Stomach (tissue), 9 donors: ENCODE data around the gene HES3. TPM values are rescaled to one million over a fixed set of nuclear protein-coding genes. Genes with fewer than 3 reads are reported as not detected.

Source experiments
- DNase-seq, 2 donors: peaks; one replicate each; pipeline versions ENCODE4 v3.0.0 to v3.0.0-alpha.2; 2013 to 2019
- H3K27ac ChIP-seq, 5 donors: fragments of 200-600 bp in 4 of 5; sonication (generic) in 4 of 5; one replicate each; pipeline ENCODE4 v1.5.1; 2013 to 2019; ENCODE audit warnings: mild to moderate bottlenecking in 1 of 5, moderate library complexity in 1 of 5
- H3K27me3 ChIP-seq, 3 donors: fragments of 200-600 bp; sonication (generic); one replicate each; pipeline ENCODE4 v1.5.1; 2017 to 2019; ENCODE audit warnings: mixed run types in 1 of 3
- H3K36me3 ChIP-seq, 4 donors: fragments of 200-600 bp; sonication (generic); 1 replicate in 3 of 4; 2 replicates in 1 of 4; pipeline ENCODE4 v1.5.1; 2016 to 2019
- H3K4me1 ChIP-seq, 4 donors: fragments of 200-600 bp; sonication (generic); one replicate each; pipeline ENCODE4 v1.5.1; 2016 to 2019
- H3K4me3 ChIP-seq, 4 donors: fragments of 200-600 bp; sonication (generic) in 3 of 4; one replicate each; pipeline ENCODE4 v1.5.1; 2016 to 2019; ENCODE audit warnings: mild to moderate bottlenecking in 1 of 4
- H3K9me3 ChIP-seq, 4 donors: fragments of 200-600 bp; sonication (generic); one replicate each; pipeline ENCODE4 v1.5.1; 2016 to 2019
- CTCF ChIP-seq, 7 experiments: fragments of 450-650 bp in 4 of 7; fragments of 200-600 bp in 3 of 7; sonication (generic) in 3 of 7; IDR thresholded peaks; one replicate each; pipeline ENCODE4 v1.5.1; 2016 to 2019; ENCODE audit warnings: antibody characterized with exemption in 7 of 7, control low read depth in 2 of 7, mild to moderate bottlenecking in 1 of 7
- EP300 ChIP-seq: sonication (generic); formaldehyde crosslinking; IDR thresholded peaks from one replicate; pipeline ENCODE4 v1.6.1; 2017; ENCODE audit warnings: antibody characterized with exemption
- POLR2A ChIP-seq, 4 donors: fragments of 450-650 bp; IDR thresholded peaks; one replicate each; pipeline ENCODE4 v1.6.1; 2016; ENCODE audit warnings: antibody characterized with exemption in 4 of 4, control low read depth in 2 of 4, mild to moderate bottlenecking in 1 of 4, moderate library complexity in 1 of 4
- POLR2AphosphoS5 ChIP-seq, 3 donors: sonication (generic); formaldehyde crosslinking; IDR thresholded peaks; one replicate each; pipeline ENCODE4 v1.6.1; 2016; ENCODE audit warnings: antibody characterized with exemption in 3 of 3
- WGBS, 5 donors: extraction: QIAGEN DNeasy Blood & Tissue Kit in 3 of 5; methylation state at CpG; one replicate each; pipeline versions ENCODE4 v1.1.5 to v1.1.7; 2013 to 2018; 5-methylcytosine and 5-hydroxymethylcytosine counted together
- intact Hi-C: fragments of 100-400 bp; cut with DNase I; formaldehyde crosslinking; loops from one replicate; pipeline ENCODE4 v1.15.1; 2023; ENCODE audit warnings: low total_unique reads
- polyA plus RNA-seq, 3 donors: library from polyadenylated mRNA; stranded (reverse); fragments of 200-250 nt; gene quantifications; one replicate each; pipeline ENCODE4 v1.2.3, GENCODE V29; 2013
- total RNA-seq, 5 donors: library from RNA; depleted of rRNA; stranded (reverse); fragments of >200 nt; gene quantifications; one replicate each; pipeline versions ENCODE4 v1.1.0 to v1.2.3, GENCODE V29; 2014 to 2016
- donor health status: healthy with polysubstance abuse.
- donor health status: Bipolar disorder and iron deficiency.
- donor health status: healthy.

HES3 gene
- total and polyA plus RNA-seq, 8 donors = not detected

DNA sequence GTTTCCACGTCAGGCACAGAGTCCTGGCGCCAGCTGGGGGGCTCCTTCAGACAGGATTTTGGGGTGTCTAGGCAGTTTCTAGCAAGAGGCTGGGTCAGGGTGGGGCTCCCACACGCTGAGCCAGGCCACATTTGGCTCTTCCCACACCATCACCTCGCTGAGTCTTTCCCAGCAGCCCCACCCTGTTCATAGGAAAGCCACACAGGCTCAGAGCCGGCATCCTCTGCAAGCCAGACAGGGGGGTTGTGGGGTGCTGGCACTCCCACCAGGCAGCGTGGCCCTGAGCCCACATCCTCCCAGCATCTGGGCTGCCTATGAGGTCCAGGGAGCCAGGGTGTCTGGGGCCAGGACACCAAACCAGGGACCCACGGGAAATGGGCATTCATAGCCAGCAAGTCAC is 19.7 kb downstream of the HES3 start:
- H3K4me1 ChIP-seq = peaks cover 13 to 41% (median 32%) of the 10 kb centered on the region in 4 donors
- H3K36me3 ChIP-seq = peaks cover 0 to 11% (median 3%) of the 10 kb centered on the region in 4 donors
- WGBS, 5 donors = 72 to 79% (median 77%) methylated on average over 6 to 7 of the region's 7 CpGs
- intact Hi-C loops = no loop called here
- H3K27me3 ChIP-seq = peaks cover 0 to 52% (median 23%) of the 10 kb centered on the region in 3 donors
- no peak for DNase-seq
- no peaks in the 10 kb centered on the region for H3K9me3 ChIP-seq
- H3K4me3 ChIP-seq = no peak overlapping the region
- TF ChIP-seq CTCF (IDR thresholded peaks at IDR 0.05) (no peak), EP300 (no peak), POLR2AphosphoS5 (IDR thresholded peaks at IDR 0.05) (no peak)
- H3K27ac ChIP-seq = no peak overlapping the region

DNA sequence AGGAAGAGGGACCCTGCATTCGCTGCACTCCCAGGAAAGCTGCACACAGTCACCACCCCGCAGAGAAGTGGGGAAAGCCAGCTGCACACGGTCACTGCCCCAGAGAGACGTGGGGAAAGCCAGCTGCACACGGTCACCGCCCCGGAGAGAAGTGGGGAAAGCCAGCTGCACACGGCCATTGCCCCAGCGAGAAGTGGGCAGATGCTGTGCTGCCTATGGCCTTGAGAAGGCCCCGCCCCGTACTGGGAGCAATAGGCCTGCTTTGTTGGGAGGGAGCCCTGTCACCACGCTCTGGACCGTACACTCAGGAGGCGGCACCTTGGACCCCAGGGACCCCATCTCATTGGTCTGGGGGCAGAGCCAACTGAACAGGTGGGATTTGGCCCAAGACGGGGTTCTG is 21.2 kb downstream of the HES3 start:
- WGBS, 5 donors = 85 to 92% (median 90%) methylated on average over 15 of the region's 15 CpGs
- Histone ChIP-seq H3K9me3 (no peaks in the 10 kb centered on the region), H3K4me1 (peaks cover 11 to 34% (median 29%) of the 10 kb centered on the region in 4 donors), H3K27me3 (peaks cover 0 to 37% (median 15%) of the 10 kb centered on the region in 3 donors), H3K4me3 (no peak overlapping the region), H3K36me3 (peaks cover 0 to 11% (median 3%) of the 10 kb centered on the region in 4 donors), H3K27ac (no peak overlapping the region)
- no peak for DNase-seq
- intact Hi-C loops = no loop called here
- no peak for TF ChIP-seq EP300
- no peak for TF ChIP-seq POLR2A (IDR thresholded peaks at IDR 0.05)
- TF ChIP-seq CTCF (IDR thresholded peaks at IDR 0.05) = no peak
- TF ChIP-seq POLR2AphosphoS5 (IDR thresholded peaks at IDR 0.05) = no peak

DNA sequence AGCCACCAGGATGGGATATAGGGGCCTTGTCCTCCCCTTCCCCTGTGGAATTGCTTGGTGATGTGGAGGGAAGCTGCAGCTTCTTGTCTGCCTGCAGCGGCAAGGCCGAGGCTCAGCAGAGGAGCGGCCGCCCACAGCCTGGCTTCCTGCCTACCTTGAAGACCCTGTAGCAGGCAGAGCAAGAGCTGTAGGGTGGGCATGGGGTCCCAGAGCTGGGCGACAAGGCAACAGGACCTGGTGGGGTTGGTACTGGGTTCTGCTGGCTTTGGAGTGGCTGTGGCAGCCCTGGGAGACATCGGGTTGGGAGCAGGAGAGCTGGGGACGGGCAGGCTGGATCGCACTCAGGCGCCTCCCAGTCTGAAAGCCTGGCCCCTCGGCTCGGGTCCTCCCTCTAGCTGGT is 22.7 kb downstream of the HES3 start:
- WGBS, 5 donors = 91 to 97% (median 96%) methylated on average over 7 to 11 of the region's 11 CpGs
- H3K36me3 ChIP-seq = peaks cover 0 to 11% (median 3%) of the 10 kb centered on the region in 4 donors
- intact Hi-C loops = no loop called here
- no peak for TF ChIP-seq POLR2A (IDR thresholded peaks at IDR 0.05)
- no peak for TF ChIP-seq POLR2AphosphoS5 (IDR thresholded peaks at IDR 0.05)
- TF ChIP-seq CTCF (IDR thresholded peaks at IDR 0.05) = no peak
- TF ChIP-seq EP300 = no peak
- DNase-seq = no peak
- H3K27me3 ChIP-seq = peaks cover 0 to 24% (median 3%) of the 10 kb centered on the region in 3 donors
- H3K9me3 ChIP-seq = no peaks in the 10 kb centered on the region
- H3K27ac ChIP-seq = no peak overlapping the region
- no peak overlapping the region for H3K4me3 ChIP-seq
- peaks cover 0 to 31% (median 20%) of the 10 kb centered on the region in 4 donors for H3K4me1 ChIP-seq

GRCh38 chr1:6267686-6268322 is 23.8 kb downstream of the HES3 start:
- Histone ChIP-seq H3K4me1 (peaks cover 0 to 27% (median 18%) of the 10 kb centered on the region in 4 donors), H3K27ac (no peak overlapping the region), H3K9me3 (no peaks in the 10 kb centered on the region), H3K27me3 (peaks cover 0 to 12% (median 0%) of the 10 kb centered on the region in 3 donors), H3K36me3 (peaks cover 0 to 11% (median 3%) of the 10 kb centered on the region in 4 donors), H3K4me3 (no peak overlapping the region)
- DNase-seq = no peak
- TF ChIP-seq CTCF (IDR thresholded peaks at IDR 0.05) (no peak), POLR2A (IDR thresholded peaks at IDR 0.05) (no peak), EP300 (no peak), POLR2AphosphoS5 (IDR thresholded peaks at IDR 0.05) (no peak)
- intact Hi-C loops = no loop called here
- 87 to 93% (median 91%) methylated on average over 11 to 12 of the region's 12 CpGs for WGBS, 5 donors
